Endometrium (tissue), 2 donors: ENCODE data around the gene EN2.

ENCODE experiments used
- FAIRE-seq: peaks from 2 replicates; lab custom pipeline; 2012; peaks lifted over from hg19 to GRCh38; lab: Jason Lieb, UNC
- donor health status: control.
- donor health status: control.

Gene EN2

GRCh38 chr7:155450970-155451801 is 6.7 kb upstream of the EN2 start:
- FAIRE-seq, result no peak

DNA sequence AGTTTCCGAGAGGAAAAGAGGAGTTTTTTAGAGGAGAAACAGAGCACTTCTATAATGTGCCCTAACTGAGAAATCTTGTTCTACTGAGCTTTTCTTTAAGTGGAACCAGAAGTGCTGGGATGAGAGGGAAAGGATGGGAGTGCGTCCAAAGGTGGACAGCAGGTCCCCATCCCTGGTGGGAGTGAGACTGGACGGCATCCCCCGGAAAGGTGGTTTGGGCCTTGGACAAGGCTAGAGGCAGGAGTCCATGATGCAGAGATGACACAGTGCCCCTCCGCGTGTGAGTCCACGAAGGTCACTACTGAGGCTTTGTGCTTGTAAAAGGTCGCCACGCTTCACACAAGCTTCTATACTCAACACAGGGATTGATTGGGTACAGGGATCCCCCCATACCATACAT is 6.1 kb upstream of the EN2 start:
- FAIRE-seq, result no peak

GRCh38 chr7:155452505-155453295 is 5.2 kb upstream of the EN2 start:
- FAIRE-seq, result no peak

GRCh38 chr7:155453296-155454182 is 4.4 kb upstream of the EN2 start:
- no peak for FAIRE-seq

- no peak for FAIRE-seq
Observed at GRCh38 chr7:155454183-155455112, 3.5 kb upstream of the EN2 start.

DNA sequence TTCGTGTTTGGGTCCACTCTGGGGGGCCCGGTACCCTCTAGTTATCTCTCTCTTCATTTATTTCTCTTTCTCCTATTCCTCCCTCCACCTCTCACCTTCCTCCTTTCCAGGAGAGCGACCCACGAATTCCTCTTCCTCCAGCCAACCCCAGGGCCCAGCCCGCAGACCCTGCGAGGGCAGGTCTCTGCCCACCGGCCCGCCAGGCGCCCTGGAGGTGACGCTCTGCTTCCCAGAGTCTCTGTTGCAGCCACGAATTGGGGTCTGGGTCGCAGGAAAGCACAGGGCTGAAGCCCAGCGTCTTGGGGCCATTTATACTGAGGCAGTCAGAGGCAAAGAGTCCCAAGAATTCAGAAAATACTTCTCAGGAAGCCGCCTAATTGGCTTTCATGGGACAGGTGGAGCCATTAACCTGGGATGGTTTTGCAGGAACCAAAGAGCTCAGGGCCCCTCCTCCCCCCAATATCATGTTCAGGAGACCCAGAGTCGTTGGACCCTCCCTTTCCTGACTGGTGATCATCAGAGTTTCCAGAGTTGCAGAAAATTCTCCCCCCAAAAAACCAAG is 2.7 kb upstream of the EN2 start:
- FAIRE-seq, result no peak

- no peak for FAIRE-seq
Observed at GRCh38 chr7:155455776-155456737, 1.9 kb upstream of the EN2 start.

GRCh38 chr7:155456738-155457543 is 988 bp upstream of the EN2 start:
- no peak for FAIRE-seq

GRCh38 chr7:155457544-155458110 is 302 bp upstream of the EN2 start:
- no peak for FAIRE-seq

DNA sequence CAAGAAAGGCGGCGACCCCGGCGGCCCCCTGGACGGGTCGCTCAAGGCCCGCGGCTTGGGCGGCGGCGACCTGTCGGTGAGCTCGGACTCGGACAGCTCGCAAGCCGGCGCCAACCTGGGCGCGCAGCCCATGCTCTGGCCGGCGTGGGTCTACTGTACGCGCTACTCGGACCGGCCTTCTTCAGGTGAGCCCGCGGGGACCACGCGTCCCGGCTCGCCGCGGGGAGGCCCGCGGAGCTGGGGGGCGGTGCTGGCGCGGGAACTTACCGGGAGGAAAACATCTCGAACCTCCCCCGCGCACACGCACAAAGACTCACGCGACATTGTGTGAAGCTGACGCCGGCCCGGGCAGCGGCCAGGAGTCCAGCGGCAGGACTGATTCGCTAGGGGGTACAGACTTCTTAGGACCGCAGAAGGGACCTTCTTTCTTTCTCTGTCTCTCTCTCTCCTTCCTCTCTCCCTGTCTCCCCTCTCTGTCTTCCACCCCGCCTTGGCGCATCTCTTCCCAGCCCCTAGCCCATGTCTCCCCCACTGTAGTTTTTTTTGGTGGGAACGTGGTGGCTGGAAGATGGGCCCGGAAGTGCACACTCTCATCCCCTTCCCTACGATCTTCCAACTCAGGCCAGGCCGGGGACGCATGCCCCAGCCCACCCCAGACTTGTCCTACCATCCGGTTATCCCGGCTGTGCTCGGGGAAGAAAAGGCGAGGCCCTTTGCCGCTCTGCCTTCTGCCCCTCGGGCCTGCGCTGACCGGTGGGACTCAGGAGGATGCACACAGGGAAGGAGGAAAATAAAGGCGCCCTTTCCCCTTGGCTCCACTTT is 1.2 kb downstream of the EN2 start:
- no peak for FAIRE-seq

DNA sequence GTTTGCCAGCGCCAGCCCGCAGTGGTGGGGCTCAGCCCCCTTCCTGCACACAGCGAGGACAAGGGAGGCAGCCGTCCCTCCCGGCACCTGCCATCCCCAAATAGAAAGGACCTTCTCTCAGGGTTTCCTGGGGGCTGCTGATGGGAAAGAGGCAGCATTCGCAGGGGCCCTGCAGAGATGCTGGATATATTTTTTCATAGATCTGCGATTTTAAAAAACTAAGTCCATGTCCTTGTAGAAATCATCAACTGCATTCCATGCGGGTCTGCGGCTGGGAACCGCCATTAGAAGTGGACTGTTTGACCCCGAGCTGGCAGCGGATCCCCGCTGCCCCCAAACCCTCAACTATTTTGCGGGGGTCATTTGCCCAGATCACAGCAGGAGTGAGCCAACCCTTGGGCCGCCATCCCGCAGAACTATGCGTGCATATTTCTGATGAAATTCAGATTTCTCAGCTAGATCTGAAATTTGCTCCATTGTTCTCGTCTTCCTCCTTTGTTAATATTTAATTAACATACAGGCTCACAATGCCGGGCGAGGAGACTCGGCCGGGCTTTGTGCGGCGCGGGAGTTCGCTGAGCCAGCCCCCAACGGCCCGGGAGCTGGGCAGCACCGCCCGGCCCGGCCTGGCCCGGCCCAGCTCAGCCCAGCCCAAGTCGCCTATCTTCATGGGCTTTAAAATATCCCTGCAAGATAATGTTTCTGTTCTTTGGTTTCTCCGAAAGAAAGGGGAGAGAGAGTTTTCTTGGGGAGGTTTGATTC is 2.0 kb downstream of the EN2 start:
- FAIRE-seq, result no peak

GRCh38 chr7:155460926-155461613 is 3.1 kb downstream of the EN2 start:
- no peak for FAIRE-seq

GRCh38 chr7:155461631-155462030 is 3.7 kb downstream of the EN2 start:
- FAIRE-seq, result no peak

- no peak for FAIRE-seq
Observed at GRCh38 chr7:155462163-155462735, 4.3 kb downstream of the EN2 start.

DNA sequence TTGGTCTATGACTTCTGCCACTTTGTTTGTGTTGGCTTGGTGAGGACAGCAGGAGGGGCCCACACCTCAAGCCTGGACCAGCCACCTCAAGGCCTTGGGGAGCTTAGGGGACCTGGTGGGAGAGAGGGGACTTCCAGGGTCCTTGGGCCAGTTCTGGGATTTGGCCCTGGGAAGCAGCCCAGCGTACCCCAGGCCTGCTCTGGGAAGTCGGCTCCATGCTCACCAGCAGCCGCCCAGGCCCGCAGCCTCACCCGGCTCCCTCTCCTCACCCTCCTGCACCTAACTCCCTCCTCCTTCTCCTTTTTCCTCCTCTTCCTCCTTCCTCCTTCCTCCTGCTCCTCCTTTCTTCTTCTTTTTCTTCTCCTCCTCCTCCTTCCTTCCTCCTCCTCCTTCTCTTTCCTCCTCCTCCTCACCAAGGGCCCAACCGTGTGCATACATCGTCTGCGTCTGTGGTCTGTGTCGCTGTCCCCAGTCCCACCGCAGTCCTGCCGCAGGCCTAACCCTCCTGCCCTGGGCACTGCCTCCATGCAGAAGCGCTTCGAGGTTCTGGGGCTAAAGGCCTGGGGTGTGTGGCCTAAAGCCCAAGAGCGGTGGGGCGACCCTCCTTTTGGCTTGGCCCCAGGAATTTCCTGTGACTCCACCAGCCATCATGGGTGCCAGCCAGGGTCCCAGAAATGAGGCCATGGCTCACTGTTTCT is 5.3 kb downstream of the EN2 start:
- no peak for FAIRE-seq
